ENCODE data around the gene CAD.

CAD gene

GRCh38 chr2:27284996-27285395 lies 67.8 kb downstream of the CAD start:
- DNase-seq = no peak

DNA sequence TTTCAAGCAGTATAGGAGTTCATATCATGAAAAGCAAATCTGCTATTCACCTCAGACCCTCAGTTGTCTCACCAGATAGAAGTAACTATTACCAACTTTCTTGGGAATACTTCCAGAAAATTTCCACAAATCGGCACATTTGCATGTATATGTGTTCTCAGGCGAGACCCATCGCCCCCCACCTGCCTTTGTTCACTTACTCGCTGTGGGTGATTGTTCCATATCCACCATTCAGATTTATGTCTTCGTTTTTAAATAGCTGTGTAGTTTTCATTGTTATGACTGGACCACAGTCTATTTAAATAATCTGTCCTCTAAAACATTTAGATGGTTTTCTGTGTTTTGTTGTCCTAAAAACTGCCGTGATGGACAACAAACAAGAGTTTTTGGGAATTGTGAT lies 68.3 kb downstream of the CAD start:
- DNase-seq = no peak

GRCh38 chr2:27288610-27289009 lies 71.4 kb downstream of the CAD start:
- no peak for DNase-seq

GRCh38 chr2:27290549-27290948 lies 73.4 kb downstream of the CAD start:
- DNase-seq = no peak

DNA sequence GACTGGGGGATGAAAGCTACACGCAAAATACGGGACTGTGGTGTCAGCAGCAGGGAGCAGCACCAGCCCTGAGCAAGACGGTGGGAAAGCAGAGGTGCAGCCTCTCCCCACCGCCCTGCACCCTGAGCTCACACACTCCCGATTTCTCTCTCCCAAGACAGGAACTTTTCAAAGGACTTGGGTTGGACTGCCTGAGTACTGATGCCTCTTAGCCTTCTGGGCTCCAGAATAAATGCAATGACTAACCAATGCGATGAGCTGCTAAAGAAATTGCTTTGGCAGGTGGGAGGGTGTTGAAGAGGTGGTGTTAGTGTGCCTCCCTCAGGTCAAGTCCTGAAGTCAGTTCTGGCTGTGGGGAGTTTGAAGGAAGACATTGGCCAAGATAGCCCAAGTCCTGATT lies 74.7 kb downstream of the CAD start:
- no peak for DNase-seq
